Stimulated activated CD8-positive, alpha-beta memory T cell treated with anti-CD3 and anti-CD28 coated beads, Interleukin-4, amount 100 ng/mL, for 24 hours (primary cell): ENCODE results near the gene FCHSD1.
"Not testable (repeated sequence)": the region's sequence is repeated elsewhere in the genome, so short reads cannot be mapped to it uniquely, and the experiment has no call there.

Experiments used
- DNase-seq: peaks from one replicate; pipeline ENCODE4 v3.0.0-alpha.2; 2020; ENCODE audit warnings: low read depth

FCHSD1 gene

DNA sequence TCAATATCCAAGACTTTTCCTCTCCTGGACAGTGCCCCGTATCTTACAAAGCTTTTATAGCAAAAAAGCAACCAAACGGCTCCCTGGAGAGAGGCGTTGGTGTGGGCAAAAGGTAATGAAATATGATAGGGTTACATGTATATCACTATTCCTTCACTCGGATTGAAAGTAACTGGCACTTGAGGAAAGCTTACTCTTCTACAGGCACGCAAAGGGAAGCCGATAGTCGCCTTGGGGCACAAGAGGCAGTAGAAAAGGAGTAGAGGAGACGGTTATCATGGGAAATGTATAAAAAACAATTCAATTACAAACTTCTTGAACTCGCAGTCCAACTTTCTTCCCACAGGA lies 33.6 kb downstream of the FCHSD1 start:
- DNase-seq, result no peak

GRCh38 chr5:141617128-141617527 lies 34.1 kb downstream of the FCHSD1 start:
- no peak for DNase-seq

DNA sequence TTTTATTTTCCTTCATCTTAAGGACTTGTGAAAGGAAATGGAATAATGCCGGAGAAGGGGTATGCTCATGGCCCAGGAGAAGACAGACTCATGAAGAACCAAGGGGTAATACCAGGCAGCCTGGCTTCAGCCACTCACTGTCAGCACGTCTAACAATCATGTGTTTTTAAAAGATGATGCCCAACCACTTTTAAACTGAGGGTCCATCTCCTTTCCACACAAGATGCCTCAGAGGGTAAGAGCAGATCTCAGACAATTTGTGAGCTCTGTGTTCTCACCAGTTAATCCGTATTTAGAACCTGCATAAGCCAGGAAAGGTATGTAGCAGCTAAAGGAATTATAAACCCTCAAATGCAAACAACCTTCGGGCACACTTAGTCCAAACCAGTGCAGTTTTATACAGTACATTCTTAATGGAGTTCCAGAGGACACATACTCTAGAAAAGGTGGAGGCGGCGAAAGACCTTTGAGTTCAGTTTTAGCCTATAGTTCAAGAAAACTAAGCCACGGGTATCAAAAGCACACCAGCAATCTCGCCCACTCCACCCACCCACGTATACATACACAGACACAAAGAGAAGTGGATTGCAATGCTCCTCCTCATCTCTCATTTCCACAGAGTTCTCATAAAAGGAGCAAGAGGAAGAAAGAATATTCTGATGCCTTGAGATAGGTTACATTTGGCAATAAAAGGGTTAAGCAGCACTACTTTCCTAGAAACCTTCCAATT lies 35.1 kb downstream of the FCHSD1 start:
- DNase-seq, result no peak

DNA sequence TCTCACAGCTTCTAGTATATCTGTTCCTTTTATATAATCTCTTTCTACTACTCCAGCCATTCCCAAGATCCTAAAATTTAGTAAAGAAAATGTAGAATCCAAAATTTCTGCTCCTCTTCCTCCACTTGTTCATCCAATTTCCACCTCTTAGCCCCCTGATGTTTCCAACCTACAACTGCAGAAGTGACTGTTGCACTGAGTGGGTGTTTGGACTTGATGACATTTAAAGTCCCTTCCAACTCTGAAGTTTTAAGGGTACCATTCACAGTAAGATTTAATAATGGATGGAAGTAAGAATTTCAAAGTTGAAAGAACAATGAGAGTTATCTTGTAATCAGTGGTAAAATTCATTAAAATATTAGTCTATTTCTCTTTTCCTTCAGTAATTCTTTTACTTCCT lies 37.9 kb downstream of the FCHSD1 start:
- DNase-seq, result no peak

DNA sequence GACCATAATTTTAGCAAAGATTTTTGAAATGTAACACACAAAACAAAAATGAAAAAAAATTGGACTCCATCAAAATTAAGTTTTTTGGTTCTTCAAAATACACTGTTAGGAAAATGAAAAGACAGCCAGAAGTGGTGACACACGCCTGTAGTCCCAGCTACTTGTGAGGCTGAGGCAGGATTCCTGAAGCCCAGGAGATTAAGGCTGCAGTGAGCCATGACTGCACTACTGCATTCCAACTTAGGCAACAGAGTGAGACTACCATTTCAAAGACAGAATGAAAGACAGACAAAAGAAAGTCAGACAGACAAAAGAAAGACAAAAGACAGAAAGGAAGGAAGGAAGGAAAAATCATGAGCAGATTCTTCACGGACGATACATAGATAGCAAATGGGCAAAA lies 39.9 kb downstream of the FCHSD1 start:
- no peak for DNase-seq

DNA sequence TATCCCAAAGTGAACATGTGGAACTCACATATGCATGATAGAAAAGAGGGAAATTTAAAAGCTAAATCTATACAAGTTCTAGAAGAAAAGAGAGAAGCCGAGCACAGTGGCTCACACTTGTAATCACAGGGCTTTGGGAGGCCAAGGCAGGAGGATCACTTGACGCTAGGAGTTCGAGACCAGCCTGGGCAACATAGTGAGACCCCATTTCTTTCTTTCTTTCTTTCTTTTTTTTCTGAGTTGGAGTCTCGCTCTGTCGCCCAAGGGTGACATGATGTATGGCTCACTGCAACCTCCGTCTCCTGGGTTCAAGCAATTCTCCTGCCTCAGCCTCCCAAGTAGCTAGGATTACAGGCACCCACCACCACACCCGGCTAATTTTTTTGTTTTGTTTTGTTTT lies 41.3 kb downstream of the FCHSD1 start:
- DNase-seq, result not testable (repeated sequence)

DNA sequence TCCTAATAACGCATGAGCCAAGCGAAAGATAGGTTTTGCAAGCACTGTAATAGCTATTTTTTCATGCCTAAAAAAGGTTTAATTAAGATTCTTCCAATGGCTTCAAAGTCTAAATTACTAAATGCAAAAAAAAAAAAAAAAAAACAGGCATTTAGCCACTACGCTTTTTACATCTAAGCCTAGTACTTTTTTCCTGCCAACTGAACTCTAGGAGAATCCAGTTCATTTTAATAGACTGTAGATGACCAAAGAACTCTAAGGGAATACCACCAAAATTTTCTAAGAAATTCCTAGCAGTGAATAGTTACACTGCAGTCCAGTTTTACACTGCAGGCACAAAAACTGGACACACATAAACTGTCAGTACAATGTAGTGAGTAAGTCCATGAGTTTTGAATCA lies 42.2 kb downstream of the FCHSD1 start:
- no peak for DNase-seq

DNA sequence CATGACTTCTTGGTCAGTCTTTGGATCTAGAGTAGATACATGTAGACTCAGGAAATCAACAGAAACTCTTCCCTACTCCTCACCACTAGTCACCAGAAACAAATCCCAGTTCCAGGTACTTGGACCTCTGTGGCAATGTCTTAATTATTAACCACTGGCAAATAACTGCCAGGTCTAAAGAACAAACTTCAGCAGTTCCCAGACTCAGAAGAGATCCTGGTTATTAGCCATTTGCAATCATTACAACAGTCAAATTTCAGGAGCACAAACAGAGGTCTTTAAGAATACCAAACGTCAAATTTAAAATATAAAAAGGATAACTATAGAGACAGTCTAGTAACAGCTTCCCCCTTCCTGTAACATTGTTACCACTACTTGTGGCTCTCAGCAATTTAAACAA lies 42.7 kb downstream of the FCHSD1 start:
- DNase-seq, result no peak

GRCh38 chr5:141608046-141608445 lies 43.2 kb downstream of the FCHSD1 start:
- no peak for DNase-seq

DNA sequence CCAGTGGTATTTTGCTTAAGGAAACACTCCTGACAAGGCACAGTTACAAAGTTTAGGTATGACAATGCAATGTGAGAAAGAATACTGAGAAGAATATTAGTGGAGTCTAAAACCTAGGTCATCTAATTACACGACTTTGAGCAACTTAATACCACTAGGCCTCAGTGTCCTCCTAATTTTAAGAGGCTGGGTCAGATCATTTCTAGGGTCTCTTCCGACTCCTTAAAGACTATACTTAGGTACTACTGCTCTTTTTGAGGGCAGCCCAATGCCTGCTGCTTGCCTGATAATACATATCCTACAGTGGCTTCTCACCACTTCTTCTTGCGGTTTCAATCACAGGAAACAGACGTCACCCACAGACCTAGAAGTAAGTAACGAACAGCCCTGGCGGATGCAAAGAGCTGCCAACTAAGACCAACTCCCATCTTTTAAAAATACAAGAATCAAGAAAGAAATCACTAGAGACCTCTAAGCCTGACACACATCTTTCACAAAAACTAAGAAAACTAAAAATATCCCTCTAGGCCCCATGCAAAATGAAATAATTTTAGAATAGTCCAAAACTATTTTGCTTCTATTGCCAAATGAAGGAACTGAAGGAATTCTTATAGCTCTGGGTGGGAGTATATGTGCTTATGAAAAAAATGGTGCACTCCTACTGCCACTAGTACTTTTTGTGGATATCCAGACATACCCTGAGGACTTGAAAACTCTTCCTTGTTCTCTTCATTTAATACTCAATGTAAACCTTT lies 45.5 kb downstream of the FCHSD1 start:
- DNase-seq, result peak; percentile 42

DNA sequence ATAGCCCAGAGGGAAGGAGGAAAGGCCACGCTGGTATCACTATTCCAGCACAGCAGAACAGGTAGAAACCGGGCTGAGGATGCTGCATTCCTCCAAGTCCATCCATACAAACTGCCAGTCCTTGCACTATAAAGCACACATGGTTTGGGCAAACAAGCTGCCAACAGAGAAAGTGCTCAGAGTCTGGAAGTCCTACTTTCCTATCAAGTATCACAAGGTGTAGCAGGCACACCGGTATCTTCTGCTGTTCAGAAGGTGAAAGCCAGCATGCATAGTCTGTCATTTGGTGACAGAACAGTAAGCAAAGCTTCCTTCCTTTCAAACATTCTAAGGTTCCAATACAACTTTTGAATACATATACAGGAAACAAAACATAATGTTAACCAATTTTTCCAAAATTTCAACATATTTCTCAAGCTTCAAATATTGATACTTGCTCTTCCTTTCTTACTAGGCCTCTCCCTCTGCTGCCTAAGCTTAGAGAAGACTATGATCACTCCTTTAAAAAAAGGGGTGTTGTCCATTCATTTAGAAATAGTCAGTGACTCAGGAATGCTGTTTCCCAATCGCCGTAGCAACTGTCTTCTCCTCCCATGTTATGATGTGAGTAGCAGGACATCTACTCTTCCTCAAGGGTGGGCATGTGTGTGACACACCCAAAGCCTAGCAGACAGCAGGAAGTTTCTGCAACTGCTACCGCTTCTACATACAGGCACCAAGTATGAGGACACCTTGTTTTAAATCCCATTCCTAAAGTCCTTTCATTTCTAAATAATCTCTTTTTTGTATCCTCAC lies 47.1 kb downstream of the FCHSD1 start:
- DNase-seq, result no peak

GRCh38 chr5:141602606-141603005 lies 48.6 kb downstream of the FCHSD1 start:
- no peak for DNase-seq

GRCh38 chr5:141598391-141599345 lies 52.5 kb downstream of the FCHSD1 start:
- DNase-seq, result no peak

DNA sequence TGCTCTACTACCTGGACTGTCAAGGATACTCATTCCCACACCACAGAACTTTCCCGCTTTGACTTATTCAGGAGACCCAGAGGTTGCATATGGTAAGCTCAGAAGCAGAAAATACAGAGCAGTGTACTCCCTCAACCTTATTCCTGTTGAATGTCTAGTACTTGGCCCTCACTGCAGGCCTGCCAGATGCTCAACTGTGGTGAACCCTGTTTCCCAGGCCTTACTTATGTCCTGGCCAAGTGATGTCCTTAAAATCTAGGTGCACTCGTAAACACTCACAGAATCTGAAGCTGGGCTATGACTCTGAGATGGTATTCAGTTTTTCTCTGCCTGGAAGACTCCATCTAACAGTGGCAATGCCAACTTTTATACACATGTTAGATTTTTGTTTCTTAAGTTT lies 53.4 kb downstream of the FCHSD1 start:
- no peak for DNase-seq

GRCh38 chr5:141597394-141597793 lies 53.8 kb downstream of the FCHSD1 start:
- DNase-seq, result no peak

- DNase-seq, result no peak
Measured at GRCh38 chr5:141596867-141597266, 54.4 kb downstream of the FCHSD1 start.

DNA sequence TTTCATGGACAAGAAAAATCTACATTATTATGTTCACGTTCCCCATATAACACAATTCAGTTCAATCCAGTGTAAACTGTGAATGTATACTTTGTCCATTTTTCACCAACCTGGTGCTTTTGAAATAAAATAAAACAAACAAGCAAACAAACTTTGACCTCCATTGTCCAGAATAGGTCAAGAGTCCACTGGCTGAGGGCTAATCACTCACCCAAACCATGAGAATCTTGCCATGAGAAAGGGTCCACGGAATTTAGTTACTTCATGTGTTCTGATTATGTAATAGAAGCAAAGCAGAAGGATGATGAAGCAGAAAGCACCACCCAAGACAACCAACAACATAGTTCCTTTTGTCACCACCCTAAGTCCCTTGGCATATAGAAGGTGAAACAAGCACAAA lies 61.1 kb downstream of the FCHSD1 start:
- no peak for DNase-seq
